ENCODE measurements around the gene PDE4A.

DNA sequence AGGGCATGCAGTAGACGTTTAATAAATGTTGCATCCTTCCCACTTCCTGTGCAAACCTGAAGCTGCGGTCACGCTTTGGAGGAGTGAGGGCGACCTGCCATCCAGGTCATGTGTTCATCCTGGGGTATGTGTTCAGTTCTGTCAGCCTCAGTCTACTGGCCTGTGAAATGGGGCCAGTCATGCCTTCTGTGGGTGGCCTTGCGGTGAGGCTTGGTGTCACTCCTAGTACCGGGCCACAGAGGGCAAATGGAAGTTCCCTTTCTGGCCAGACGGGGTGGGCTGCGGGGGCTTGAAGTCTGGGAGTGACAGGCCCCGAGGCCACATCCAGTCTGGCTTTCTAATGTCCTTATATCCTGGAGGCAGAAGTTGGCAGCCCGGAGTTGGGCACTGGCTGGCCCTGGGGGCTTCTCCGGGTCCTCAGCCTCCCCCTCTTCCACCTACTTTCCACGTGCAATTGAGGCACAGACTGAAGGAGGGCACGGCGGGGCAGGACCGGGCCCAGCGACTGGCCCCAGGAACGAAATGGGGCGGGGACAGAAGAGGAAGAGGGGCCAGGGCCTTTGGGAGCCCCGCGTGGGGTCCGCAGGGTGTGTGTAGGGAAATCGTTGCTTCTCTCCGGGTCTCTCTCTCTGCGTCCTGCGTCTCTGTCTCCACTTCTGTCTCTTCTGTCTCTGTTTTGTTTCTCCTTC is 11.1 kb downstream of the PDE4A start:
- TF ChIP-seq, protein P1, sequence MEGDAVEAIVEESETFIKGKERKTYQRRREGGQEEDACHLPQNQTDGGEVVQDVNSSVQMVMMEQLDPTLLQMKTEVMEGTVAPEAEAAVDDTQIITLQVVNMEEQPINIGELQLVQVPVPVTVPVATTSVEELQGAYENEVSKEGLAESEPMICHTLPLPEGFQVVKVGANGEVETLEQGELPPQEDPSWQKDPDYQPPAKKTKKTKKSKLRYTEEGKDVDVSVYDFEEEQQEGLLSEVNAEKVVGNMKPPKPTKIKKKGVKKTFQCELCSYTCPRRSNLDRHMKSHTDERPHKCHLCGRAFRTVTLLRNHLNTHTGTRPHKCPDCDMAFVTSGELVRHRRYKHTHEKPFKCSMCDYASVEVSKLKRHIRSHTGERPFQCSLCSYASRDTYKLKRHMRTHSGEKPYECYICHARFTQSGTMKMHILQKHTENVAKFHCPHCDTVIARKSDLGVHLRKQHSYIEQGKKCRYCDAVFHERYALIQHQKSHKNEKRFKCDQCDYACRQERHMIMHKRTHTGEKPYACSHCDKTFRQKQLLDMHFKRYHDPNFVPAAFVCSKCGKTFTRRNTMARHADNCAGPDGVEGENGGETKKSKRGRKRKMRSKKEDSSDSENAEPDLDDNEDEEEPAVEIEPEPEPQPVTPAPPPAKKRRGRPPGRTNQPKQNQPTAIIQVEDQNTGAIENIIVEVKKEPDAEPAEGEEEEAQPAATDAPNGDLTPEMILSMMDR (IDR thresholded peaks at IDR 0.05; ENCODE audit: low read depth, low read length, missing input control), result peak; percentile 6
- TF ChIP-seq, protein P2, sequence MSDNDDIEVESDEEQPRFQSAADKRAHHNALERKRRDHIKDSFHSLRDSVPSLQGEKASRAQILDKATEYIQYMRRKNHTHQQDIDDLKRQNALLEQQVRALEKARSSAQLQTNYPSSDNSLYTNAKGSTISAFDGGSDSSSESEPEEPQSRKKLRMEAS (IDR thresholded peaks at IDR 0.05), result no peak
- TF ChIP-seq RXRA (IDR thresholded peaks at IDR 0.05) (no peak), NR2F2 (IDR thresholded peaks at IDR 0.05) (no peak), YY1 (IDR thresholded peaks at IDR 0.05) (no peak), GABPA (IDR thresholded peaks at IDR 0.05 in 1 of 2, conservative IDR thresholded peaks at IDR 0.05 in 1 of 2) (no peak), HNF4G (IDR thresholded peaks at IDR 0.05) (no peak), RAD21 (IDR thresholded peaks at IDR 0.05) (no peak), HNF4A (conservative IDR thresholded peaks at IDR 0.05) (no peak), SP1 (IDR thresholded peaks at IDR 0.05) (no peak), TAF1 (conservative IDR thresholded peaks at IDR 0.05) (no peak), JUND (IDR thresholded peaks at IDR 0.05) (no peak)
- TF ChIP-seq, protein P3, sequence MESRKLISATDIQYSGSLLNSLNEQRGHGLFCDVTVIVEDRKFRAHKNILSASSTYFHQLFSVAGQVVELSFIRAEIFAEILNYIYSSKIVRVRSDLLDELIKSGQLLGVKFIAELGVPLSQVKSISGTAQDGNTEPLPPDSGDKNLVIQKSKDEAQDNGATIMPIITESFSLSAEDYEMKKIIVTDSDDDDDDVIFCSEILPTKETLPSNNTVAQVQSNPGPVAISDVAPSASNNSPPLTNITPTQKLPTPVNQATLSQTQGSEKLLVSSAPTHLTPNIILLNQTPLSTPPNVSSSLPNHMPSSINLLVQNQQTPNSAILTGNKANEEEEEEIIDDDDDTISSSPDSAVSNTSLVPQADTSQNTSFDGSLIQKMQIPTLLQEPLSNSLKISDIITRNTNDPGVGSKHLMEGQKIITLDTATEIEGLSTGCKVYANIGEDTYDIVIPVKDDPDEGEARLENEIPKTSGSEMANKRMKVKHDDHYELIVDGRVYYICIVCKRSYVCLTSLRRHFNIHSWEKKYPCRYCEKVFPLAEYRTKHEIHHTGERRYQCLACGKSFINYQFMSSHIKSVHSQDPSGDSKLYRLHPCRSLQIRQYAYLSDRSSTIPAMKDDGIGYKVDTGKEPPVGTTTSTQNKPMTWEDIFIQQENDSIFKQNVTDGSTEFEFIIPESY (IDR thresholded peaks at IDR 0.05), result no peak
